Suprapubic skin (tissue), 4 donors: ENCODE results near the gene LRRC4. TPM values are rescaled to one million over a fixed set of nuclear protein-coding genes. Genes with fewer than 3 reads are reported as not detected.

Experiments
- DNase-seq, 2 donors: peaks; one replicate each; pipeline ENCODE4 v3.0.0-alpha.2; 2019; ENCODE audit warnings: low spot score in 2 of 2
- H3K27ac ChIP-seq: fragments of 200-600 bp; sonication (generic); one replicate; pipeline ENCODE4 v1.5.1; 2019
- H3K27me3 ChIP-seq: fragments of 200-600 bp; sonication (generic); one replicate; pipeline ENCODE4 v1.5.1; 2019
- H3K36me3 ChIP-seq: fragments of 200-600 bp; sonication (generic); one replicate; pipeline ENCODE4 v1.5.1; 2019
- H3K4me1 ChIP-seq: fragments of 200-600 bp; sonication (generic); one replicate; pipeline ENCODE4 v1.5.1; 2019
- H3K4me3 ChIP-seq: fragments of 200-600 bp; sonication (generic); one replicate; pipeline ENCODE4 v1.5.1; 2019; ENCODE audit warnings: mild to moderate bottlenecking
- H3K9me3 ChIP-seq: fragments of 200-600 bp; sonication (generic); one replicate; pipeline ENCODE4 v1.5.1; 2019
- EP300 ChIP-seq: sonication (generic); formaldehyde crosslinking; IDR thresholded peaks from one replicate; pipeline ENCODE4 v1.6.1; 2017; ENCODE audit warnings: antibody characterized with exemption
- POLR2A ChIP-seq, 2 donors: fragments of 450-650 bp; IDR thresholded peaks; one replicate each; pipeline ENCODE4 v1.6.1; 2017; ENCODE audit warnings: antibody characterized with exemption in 2 of 2, mild to moderate bottlenecking in 2 of 2, moderate library complexity in 2 of 2
- POLR2AphosphoS5 ChIP-seq, 3 donors: sonication (generic); formaldehyde crosslinking; IDR thresholded peaks; one replicate each; pipeline ENCODE4 v1.6.1; 2017; ENCODE audit warnings: antibody characterized with exemption in 3 of 3
- WGBS: methylation state at CpG from one replicate; pipeline ENCODE4 v1.1.5; 2018; 5-methylcytosine and 5-hydroxymethylcytosine counted together
- total RNA-seq, 4 donors: library from RNA; depleted of rRNA; stranded (reverse); fragments of >200 nt; gene quantifications; one replicate each; pipeline ENCODE4 v1.1.0, GENCODE V29; 2016
- TF ChIP-seq, protein P1 (sequence below), 2 donors: fragments of 200-600 bp in 1 of 2; fragments of 450-650 bp in 1 of 2; sonication (generic) in 1 of 2; IDR thresholded peaks; one replicate each; pipeline ENCODE4 v1.5.1; 2016 to 2019; ENCODE audit warnings: antibody characterized with exemption in 2 of 2, mild to moderate bottlenecking in 1 of 2, moderate library complexity in 1 of 2

Gene LRRC4
- total RNA-seq, 4 donors from 2014 or later, result 0.16 to 0.57 (median 0.21) TPM; not detected in 1

GRCh38 chr7:128071376-128071775 is 40.1 kb upstream of the LRRC4 start:
- Histone ChIP-seq H3K27me3 (no peaks in the 10 kb centered on the region), H3K27ac (no peak overlapping the region), H3K36me3 (peaks cover 10% of the 10 kb centered on the region), H3K4me3 (no peak overlapping the region), H3K9me3 (no peaks in the 10 kb centered on the region), H3K4me1 (no peaks in the 10 kb centered on the region)
- no peak for TF ChIP-seq EP300
- 89% methylated on average over 6 of the region's 6 CpGs for WGBS
- no peak for DNase-seq

DNA sequence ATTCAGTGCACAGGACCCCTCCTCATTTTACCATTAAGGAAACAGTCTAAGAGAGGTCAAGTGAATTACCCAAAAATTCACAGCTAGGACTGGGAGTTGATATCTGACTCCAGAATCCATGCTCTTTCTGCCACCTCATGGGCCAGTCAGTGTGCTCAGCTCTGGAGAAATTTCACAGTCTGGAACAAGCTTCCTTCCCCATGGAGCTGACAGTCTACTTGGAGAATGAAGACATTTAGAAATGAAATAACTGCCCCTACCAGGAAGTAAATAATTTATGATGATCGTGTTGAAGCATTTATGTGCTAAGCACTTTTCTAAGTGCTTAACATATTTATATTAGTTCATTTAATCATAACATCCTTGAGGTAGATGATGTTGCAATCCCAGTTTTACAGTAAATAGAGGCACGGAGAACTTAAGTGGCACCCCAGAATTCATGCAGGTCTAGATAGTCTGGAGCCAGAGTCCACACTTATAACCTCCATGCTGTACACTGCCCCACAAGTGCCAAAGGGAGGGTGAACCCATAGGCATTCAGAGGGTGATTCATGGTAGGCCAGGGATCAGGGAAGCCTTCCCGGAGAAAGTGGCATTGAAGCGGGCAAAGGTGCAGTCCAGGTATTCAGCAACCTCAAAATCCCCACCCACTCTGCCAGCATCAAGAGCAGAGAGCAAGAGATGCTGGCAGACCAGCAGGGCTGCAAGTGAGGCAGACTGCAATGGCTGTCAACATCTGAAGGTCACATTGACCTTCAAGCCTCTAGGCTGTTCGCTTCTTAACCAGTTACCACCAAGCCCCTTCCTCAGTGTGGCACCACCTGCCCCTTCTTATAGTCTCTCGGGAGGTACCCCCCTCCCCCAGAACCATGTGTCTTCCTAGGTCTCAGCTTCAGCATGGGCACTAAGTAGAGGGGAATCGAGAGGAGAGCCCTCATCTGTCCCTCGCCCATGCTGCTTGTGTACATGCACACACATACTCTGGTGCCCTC is 38.4 kb upstream of the LRRC4 start:
- H3K27me3 ChIP-seq, result no peaks in the 10 kb centered on the region
- H3K4me1 ChIP-seq, result no peaks in the 10 kb centered on the region
- DNase-seq, result no peak
- WGBS, result 84% methylated on average over 8 of the region's 8 CpGs
- H3K27ac ChIP-seq, result no peak overlapping the region
- peaks cover 6% of the 10 kb centered on the region for H3K36me3 ChIP-seq
- no peak for TF ChIP-seq EP300
- H3K4me3 ChIP-seq, result no peak overlapping the region
- H3K9me3 ChIP-seq, result no peaks in the 10 kb centered on the region

DNA sequence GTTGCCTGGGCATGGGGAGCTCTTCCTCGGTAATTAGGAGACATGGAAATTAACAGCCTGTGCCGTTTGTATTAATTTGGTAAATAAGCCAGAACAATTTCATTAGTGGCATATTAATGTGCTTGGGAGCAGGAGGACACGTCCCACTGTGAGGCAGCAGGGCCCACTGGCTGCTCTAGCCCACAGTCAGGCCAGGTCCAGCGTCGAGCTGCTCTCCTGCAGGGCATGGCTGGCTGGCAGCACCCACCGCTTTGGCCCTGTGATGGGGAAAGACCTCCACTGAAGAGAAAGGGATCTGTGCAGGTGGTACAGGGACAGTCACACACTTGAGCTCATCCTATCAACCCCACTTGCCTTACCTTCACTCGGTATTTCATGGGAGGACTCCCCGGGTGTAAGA is 37.5 kb upstream of the LRRC4 start:
- H3K4me3 ChIP-seq, result no peak overlapping the region
- no peaks in the 10 kb centered on the region for H3K9me3 ChIP-seq
- no peaks in the 10 kb centered on the region for H3K4me1 ChIP-seq
- no peaks in the 10 kb centered on the region for H3K36me3 ChIP-seq
- TF ChIP-seq POLR2A (IDR thresholded peaks at IDR 0.05), result no peak
- no peaks in the 10 kb centered on the region for H3K27me3 ChIP-seq
- WGBS, result 88% methylated on average over 8 of the region's 8 CpGs
- DNase-seq, result no peak
- H3K27ac ChIP-seq, result no peak overlapping the region

DNA sequence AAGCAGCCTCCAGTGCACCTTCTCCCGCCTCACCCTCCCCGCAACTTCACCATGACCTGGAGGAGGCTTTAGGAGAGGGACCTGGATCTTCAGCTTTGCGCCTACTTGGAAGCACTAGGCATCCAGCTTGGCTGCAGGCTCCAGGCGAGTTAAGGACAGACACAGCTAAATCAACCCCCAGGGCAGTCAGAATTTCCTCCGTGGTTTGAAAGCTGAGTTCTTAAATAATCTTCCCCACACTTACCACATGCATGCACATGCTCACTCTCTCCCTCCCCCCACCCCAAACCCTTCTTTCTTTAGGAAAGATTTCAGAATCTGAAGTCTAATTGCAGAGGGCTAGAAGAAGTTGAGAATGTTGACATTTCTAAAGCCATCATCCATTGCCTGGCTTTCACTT is 36.7 kb upstream of the LRRC4 start:
- no peak overlapping the region for H3K27ac ChIP-seq
- H3K36me3 ChIP-seq, result no peaks in the 10 kb centered on the region
- no peak overlapping the region for H3K4me3 ChIP-seq
- 73% methylated on average over 5 of the region's 5 CpGs for WGBS
- TF ChIP-seq POLR2A (IDR thresholded peaks at IDR 0.05), result no peak
- TF ChIP-seq EP300, result no peak
- TF ChIP-seq POLR2AphosphoS5 (IDR thresholded peaks at IDR 0.05), result no peak
- TF ChIP-seq, protein P1, sequence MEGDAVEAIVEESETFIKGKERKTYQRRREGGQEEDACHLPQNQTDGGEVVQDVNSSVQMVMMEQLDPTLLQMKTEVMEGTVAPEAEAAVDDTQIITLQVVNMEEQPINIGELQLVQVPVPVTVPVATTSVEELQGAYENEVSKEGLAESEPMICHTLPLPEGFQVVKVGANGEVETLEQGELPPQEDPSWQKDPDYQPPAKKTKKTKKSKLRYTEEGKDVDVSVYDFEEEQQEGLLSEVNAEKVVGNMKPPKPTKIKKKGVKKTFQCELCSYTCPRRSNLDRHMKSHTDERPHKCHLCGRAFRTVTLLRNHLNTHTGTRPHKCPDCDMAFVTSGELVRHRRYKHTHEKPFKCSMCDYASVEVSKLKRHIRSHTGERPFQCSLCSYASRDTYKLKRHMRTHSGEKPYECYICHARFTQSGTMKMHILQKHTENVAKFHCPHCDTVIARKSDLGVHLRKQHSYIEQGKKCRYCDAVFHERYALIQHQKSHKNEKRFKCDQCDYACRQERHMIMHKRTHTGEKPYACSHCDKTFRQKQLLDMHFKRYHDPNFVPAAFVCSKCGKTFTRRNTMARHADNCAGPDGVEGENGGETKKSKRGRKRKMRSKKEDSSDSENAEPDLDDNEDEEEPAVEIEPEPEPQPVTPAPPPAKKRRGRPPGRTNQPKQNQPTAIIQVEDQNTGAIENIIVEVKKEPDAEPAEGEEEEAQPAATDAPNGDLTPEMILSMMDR (IDR thresholded peaks at IDR 0.05), result no peak
- H3K9me3 ChIP-seq, result no peaks in the 10 kb centered on the region
- no peaks in the 10 kb centered on the region for H3K4me1 ChIP-seq
- no peak for DNase-seq
- H3K27me3 ChIP-seq, result no peaks in the 10 kb centered on the region

DNA sequence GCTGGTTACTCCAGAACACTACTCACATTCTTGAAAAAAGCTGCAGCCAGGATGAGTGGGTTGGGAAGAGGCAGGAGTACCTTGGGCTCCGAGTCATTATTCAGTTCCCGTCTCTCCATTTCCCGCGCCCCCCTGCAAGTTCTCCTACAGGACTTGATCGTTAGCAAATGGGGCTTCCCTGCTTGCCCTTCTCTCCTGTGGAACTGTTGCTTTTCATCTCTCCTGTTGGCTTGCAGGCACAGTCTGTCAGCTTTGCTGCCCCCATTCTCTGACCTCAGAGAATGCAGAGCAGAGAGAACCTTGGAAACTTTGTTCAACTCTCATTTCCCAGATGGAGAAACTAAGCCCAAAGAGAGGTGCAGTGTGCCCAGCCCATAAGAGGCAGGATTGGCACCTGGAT is 35.6 kb upstream of the LRRC4 start:
- no peaks in the 10 kb centered on the region for H3K4me1 ChIP-seq
- no peak for DNase-seq
- no peak overlapping the region for H3K27ac ChIP-seq
- 68% methylated on average over 5 of the region's 5 CpGs for WGBS
- H3K4me3 ChIP-seq, result no peak overlapping the region
- H3K9me3 ChIP-seq, result no peaks in the 10 kb centered on the region
- no peaks in the 10 kb centered on the region for H3K27me3 ChIP-seq
- no peaks in the 10 kb centered on the region for H3K36me3 ChIP-seq
- TF ChIP-seq POLR2A (IDR thresholded peaks at IDR 0.05), result no peak
- TF ChIP-seq POLR2AphosphoS5 (IDR thresholded peaks at IDR 0.05), result no peak
- TF ChIP-seq, protein P1 (IDR thresholded peaks at IDR 0.05), result no peak
- no peak for TF ChIP-seq EP300

GRCh38 chr7:128066395-128066794 is 35.2 kb upstream of the LRRC4 start:
- TF ChIP-seq EP300 (no peak), POLR2AphosphoS5 (IDR thresholded peaks at IDR 0.05) (no peak), POLR2A (IDR thresholded peaks at IDR 0.05) (no peak)
- TF ChIP-seq, protein P1 (IDR thresholded peaks at IDR 0.05), result no peak
- 91% methylated on average over 10 of the region's 10 CpGs for WGBS
- H3K4me3 ChIP-seq, result no peak overlapping the region
- no peak for DNase-seq
- no peaks in the 10 kb centered on the region for H3K9me3 ChIP-seq
- H3K4me1 ChIP-seq, result no peaks in the 10 kb centered on the region
- no peaks in the 10 kb centered on the region for H3K36me3 ChIP-seq
- H3K27me3 ChIP-seq, result no peaks in the 10 kb centered on the region
- H3K27ac ChIP-seq, result no peak overlapping the region
